Thymus (tissue), 11 donors: ENCODE data around the gene MAN2A2. TPM values are rescaled to one million over a fixed set of nuclear protein-coding genes. Genes with fewer than 3 reads are reported as not detected.

Experiments used
- DNase-seq, 9 donors: peaks; one replicate each; pipeline ENCODE4 v3.0.0-alpha.2; 2013; ENCODE audit warnings: low spot score in 9 of 9, low read depth in 6 of 9, missing footprints in 1 of 9
- H3K27ac ChIP-seq, 2 donors: one replicate each; pipeline ENCODE4 v1.5.1; 2013; ENCODE audit warnings: control low read depth in 1 of 2, low read depth in 1 of 2, low read length in 1 of 2, mild to moderate bottlenecking in 1 of 2, moderate library complexity in 1 of 2
- H3K27me3 ChIP-seq, 2 donors: one replicate each; pipeline ENCODE4 v1.5.1; 2013; ENCODE audit warnings: low read length in 1 of 2; ENCODE audit not compliant: control insufficient read depth in 2 of 2, insufficient read depth in 1 of 2
- H3K36me3 ChIP-seq, 2 donors: one replicate each; pipeline ENCODE4 v1.5.1; 2013; ENCODE audit warnings: low read length in 1 of 2, mild to moderate bottlenecking in 1 of 2, moderate library complexity in 1 of 2; ENCODE audit not compliant: control insufficient read depth in 2 of 2, insufficient read depth in 2 of 2
- H3K4me1 ChIP-seq, 2 donors: one replicate each; pipeline ENCODE4 v1.5.1; 2013; ENCODE audit warnings: low read length in 2 of 2; ENCODE audit not compliant: control insufficient read depth in 2 of 2, insufficient read depth in 2 of 2
- H3K4me3 ChIP-seq, 2 donors: one replicate each; pipeline ENCODE4 v1.5.1; 2013; ENCODE audit warnings: low read length in 2 of 2, control low read depth in 1 of 2, mild to moderate bottlenecking in 1 of 2
- H3K9me3 ChIP-seq, 2 donors: one replicate each; pipeline ENCODE4 v1.5.1; 2013; ENCODE audit warnings: low read length in 1 of 2, mild to moderate bottlenecking in 1 of 2; ENCODE audit not compliant: control insufficient read depth in 2 of 2, insufficient read depth in 1 of 2
- WGBS: extraction: QIAGEN DNeasy Blood & Tissue Kit; methylation state at CpG from one replicate; pipeline ENCODE4 v1.1.7; 2013; 5-methylcytosine and 5-hydroxymethylcytosine counted together
- polyA plus RNA-seq: library from polyadenylated mRNA; stranded (reverse); fragments of 200-250 nt; gene quantifications from one replicate; pipeline ENCODE4 v1.2.3, GENCODE V29; 2013
- total RNA-seq: library from RNA; stranded (reverse); fragments of 120-200 nt; gene quantifications from one replicate; pipeline ENCODE4 v1.2.4, GENCODE V29; 2013
- donor health status: healthy.

MAN2A2 gene
- total and polyA plus RNA-seq, 2 donors = 8.3 to 46.5 TPM

DNA sequence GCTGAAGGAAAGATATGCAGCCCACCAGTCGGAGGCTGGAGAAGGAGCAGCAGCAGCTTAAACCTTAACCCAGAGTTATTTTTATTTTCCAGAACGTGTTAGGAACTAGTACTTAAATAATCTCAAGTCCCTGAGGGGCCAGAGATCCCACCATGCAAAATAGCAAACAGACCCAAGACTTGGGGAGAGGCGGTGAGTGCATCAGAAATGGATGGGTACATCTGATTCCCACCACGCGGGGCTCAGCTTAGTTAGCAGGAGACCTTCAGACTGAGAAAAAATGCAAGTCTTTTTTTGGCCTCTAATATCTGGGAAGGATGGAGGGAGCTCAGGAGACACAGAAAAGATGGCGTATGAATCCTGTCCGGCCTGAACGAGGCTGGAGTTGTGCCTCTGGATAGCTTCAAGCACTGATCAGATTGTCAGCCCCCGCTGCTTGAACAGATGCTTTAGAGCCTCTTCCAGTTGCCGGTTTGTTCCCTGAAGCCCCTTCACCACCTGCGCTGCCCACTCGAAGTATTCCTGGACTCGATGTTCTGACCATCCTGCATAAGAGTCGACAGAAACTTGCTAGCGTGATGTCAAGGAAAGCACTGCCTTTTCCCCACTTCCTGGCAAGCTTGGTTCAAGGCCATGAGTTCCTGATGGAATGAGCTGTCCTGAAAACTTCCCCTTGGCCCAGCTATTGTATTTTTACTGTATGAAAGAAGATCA lies 27.9 kb downstream of the MAN2A2 start:
- Histone ChIP-seq H3K27ac (peak overlapping the region; percentile 89 to 95), H3K9me3 (peaks cover 0 to 4% of the 10 kb centered on the region in 2 donors), H3K36me3 (no peaks in the 10 kb centered on the region), H3K4me3 (no peak overlapping the region), H3K27me3 (no peaks in the 10 kb centered on the region), H3K4me1 (peaks cover 29 to 49% of the 10 kb centered on the region in 2 donors)
- WGBS = 81% methylated on average over 15 of the region's 15 CpGs
- peak in 1 of 9 donors; percentile 23 for DNase-seq

DNA sequence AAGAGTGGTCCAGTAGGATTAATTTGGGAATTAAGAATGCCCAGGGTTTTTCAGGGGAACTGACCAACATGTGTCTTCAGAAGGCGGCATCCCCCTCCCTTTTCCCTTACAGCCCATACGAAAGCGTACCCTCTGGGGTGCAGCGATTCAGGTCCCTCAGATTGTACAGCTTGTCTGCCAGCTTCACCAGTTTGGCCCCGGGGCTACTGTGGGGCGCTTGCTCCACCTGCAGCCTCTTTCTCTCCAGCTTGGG lies 28.4 kb downstream of the MAN2A2 start:
- Histone ChIP-seq H3K4me1 (peaks cover 32 to 54% of the 10 kb centered on the region in 2 donors), H3K27me3 (no peaks in the 10 kb centered on the region), H3K4me3 (peak overlapping the region; percentile 57), H3K36me3 (no peaks in the 10 kb centered on the region), H3K27ac (peak overlapping the region; percentile 62 to 89), H3K9me3 (peaks cover 0 to 4% of the 10 kb centered on the region in 2 donors)
- no peak for DNase-seq
- 18% methylated on average over 6 of the region's 6 CpGs for WGBS

DNA sequence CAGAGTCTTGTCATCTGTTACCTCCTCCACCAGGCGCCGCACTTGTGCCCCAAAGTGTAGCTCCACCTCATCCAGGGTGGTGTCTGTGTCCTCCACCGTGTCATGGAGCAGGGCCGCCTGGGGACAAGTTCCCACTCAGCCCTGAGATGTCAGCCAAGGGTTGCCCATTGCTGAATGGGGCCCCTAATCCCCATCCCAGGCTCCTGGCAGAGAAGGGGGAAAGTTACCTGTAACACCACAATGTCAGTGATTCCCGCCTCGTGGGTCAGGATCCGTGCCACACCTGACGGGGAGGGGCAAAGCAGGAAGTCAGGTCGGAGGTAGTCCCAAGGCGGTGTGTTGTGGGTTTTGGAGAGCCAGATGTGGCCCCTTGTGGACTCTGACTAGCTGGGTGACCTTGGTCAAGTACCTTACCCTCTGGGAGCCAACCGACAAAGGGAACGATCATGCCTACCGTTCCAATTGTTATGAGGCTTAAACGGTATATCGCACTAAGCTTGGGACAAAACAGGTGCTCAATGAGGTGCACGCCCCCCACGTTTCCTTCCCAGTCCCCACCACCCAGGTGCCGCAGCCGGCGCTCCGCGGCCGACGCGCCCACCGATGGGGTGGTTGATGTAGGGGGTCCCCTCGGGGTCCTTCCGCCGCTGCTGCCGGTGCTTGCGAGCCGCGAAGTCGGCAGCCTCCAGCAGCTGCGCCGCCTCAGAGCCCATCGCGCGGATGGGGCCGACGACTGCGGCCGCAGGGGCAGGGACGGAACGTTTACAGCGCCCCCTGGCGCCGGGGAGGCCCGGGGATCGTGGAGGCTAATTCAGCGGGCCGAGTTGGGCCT lies 28.9 kb downstream of the MAN2A2 start, which contains the start of gene HDDC3:
Gene HDDC3 (minus strand): TSS at position 722 of the 832 bp plus-strand sequence. CDS start 9 bp downstream, at position 713.
- peak; percentile 76 to 95 (median 87) for DNase-seq
- H3K36me3 ChIP-seq = peaks cover 0 to 4% of the 10 kb centered on the region in 2 donors
- peak within 1 kb of the TSS; percentile 89 to 90 for H3K27ac ChIP-seq
- peaks cover 0 to 4% of the 10 kb centered on the region in 2 donors for H3K9me3 ChIP-seq
- no peaks in the 10 kb centered on the region for H3K27me3 ChIP-seq
- WGBS = under 1% methylated on average over 52 of the region's 52 CpGs
- peaks cover 32 to 54% of the 10 kb centered on the region in 2 donors for H3K4me1 ChIP-seq
- peak within 1 kb of the TSS; percentile 57 for H3K4me3 ChIP-seq

DNA sequence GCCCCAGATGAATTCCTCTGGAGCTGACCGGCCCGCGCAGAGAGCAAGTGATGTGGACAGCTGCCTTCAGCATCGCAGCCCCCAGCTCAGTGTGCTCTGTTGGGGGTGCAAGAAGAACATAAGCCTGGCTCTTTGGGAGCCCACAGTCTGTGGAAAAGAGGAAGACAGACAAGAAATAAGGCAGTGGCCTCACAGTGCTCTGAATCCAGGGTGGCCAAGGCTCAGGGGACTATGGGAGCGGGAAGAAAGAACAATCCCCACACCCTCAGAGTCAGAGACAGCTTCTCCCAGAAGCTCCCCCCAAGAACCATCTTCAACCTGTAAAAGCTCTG lies 29.5 kb downstream of the MAN2A2 start:
- DNase-seq = no peak
- 24% methylated on average over 5 of the region's 5 CpGs for WGBS
- H3K4me3 ChIP-seq = peak overlapping the region; percentile 57
- no peaks in the 10 kb centered on the region for H3K27me3 ChIP-seq
- H3K36me3 ChIP-seq = peaks cover 0 to 4% of the 10 kb centered on the region in 2 donors
- H3K27ac ChIP-seq = peak overlapping the region in 1 of 2 donors; percentile 89
- H3K4me1 ChIP-seq = peaks cover 32 to 54% of the 10 kb centered on the region in 2 donors
- H3K9me3 ChIP-seq = peaks cover 0 to 4% of the 10 kb centered on the region in 2 donors

DNA sequence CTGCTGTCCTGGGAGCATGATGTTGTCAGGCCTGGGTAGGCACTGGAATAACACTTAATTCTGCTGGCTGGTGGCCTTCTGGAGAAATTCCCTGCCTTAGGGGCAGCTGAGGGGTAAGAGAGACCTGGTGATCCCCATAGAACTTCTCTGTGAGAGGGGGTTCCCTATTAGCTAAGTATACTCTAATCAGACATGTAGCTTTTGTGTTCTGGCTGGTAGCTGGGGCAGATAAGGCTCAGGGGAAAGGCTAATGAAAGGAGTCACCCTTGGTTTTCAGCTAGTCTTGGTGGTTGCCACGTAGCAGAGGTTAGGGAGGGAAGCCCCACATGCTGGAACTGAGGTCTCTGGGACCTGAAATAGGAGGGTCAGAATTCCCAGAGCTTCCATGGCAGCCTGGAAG lies 30.2 kb downstream of the MAN2A2 start:
- H3K36me3 ChIP-seq = peaks cover 1 to 6% of the 10 kb centered on the region in 2 donors
- peaks cover 0 to 4% of the 10 kb centered on the region in 2 donors for H3K9me3 ChIP-seq
- no peak overlapping the region for H3K27ac ChIP-seq
- DNase-seq = no peak
- 79% methylated on average over 1 of the region's 1 CpG for WGBS
- H3K4me1 ChIP-seq = peaks cover 32 to 54% of the 10 kb centered on the region in 2 donors
- H3K4me3 ChIP-seq = no peak overlapping the region
- H3K27me3 ChIP-seq = no peaks in the 10 kb centered on the region

DNA sequence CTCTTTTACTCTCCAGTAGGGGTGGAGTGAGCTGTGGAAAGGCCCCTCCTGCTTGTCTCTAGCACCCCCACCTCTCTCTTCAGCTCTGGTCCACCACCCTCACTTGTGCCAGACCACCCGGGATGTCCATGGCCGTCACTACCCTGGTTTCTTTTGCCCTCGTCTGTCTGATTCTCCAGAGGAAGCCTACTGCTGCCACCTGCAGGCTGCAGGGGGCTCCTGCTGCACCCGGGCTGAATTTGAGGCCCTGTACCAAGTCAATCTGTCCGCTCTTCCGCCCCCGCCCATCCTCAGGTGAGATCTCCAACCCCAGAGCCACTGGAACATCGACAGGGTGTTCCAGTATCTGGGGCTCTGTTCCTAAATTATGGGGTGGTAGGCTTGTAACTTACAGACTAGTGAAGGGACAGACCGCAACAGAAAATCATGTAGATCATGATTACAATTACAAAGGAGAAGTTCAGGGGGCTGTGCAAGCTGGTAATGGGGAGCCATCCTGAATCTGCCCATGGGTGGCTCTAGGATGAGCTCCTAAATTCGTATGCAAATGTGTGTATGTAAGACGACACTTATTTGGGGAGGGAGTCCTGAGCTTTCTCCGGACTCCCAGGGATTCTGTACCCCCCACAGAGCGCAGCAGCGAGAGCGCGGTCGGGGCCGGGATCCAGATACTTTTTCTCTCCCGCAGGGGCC lies 31.3 kb downstream of the MAN2A2 start:
- Histone ChIP-seq H3K4me3 (peak overlapping the region; percentile 62 to 74), H3K4me1 (peaks cover 29 to 50% of the 10 kb centered on the region in 2 donors), H3K27me3 (no peaks in the 10 kb centered on the region), H3K9me3 (peaks cover 0 to 4% of the 10 kb centered on the region in 2 donors), H3K27ac (peak overlapping the region; percentile 88 to 94), H3K36me3 (peaks cover 8% of the 10 kb centered on the region in 2 donors)
- WGBS = 2% methylated on average over 19 of the region's 19 CpGs
- peak in 8 of 9 donors; percentile 68 to 92 (median 84) for DNase-seq

DNA sequence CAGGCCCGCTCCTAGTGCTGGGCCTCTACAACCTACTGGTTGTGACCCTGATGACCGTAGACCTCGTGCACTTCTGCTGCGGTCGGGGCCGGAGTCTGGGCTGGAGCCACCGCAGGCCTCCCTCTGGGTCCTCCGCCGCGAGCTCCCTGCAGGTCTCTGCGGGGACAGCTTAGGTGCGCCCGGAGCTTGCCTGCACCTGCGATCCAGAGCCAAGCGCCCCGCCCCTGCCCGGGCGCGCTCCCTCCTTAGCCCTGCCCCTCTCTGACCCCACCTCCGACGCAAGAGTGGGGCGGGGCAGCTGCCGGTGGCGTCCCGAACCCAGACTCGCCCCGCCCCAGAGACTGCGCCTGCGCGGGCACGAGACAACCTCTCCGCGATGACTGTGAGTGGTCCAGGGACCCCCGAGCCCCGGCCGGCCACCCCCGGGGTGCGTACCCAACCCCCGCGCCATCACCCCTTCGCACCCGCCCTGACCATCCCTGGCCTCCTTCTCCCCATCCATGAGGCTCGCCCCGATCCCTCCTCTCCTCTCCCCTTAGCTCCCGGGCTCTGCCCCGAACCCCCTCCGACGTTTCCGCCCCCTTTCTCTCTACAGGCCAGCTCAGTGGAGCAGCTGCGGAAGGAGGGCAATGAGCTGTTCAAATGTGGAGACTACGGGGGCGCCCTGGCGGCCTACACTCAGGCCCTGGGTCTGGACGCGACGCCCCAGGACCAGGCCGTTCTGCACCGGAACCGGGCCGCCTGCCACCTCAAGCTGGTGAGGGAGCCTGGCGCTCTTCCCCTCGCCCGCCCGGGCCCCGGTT lies 32.0 kb downstream of the MAN2A2 start, which contains the start of gene UNC45A:
Gene UNC45A (plus strand): TSS at position 337 of the 803 bp plus-strand sequence. CDS start 40 bp downstream, at position 377.
- WGBS = 2% methylated on average over 65 of the region's 65 CpGs

DNA sequence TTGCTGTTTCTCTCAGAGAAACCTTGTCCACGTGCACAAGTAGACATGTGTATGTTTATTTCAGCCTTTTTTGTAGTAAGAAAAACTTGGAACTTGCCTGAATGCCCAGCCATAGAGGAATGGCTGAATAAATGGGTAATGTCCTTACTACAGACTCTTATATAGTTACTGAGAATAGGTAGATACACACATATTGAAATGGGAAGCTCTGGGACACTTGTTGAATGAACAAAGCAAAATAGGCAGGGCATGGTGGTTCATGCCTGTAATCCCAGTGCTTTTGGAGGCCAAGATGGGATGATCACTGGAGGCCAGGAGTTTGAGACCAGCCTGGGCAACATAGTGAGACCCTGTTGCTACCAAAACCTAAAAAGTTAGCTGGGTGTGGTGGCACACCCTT lies 33.7 kb downstream of the MAN2A2 start:
- WGBS = 95% methylated on average over 1 of the region's 1 CpG
- Histone ChIP-seq H3K27me3 (no peaks in the 10 kb centered on the region), H3K36me3 (peaks cover 26 to 32% of the 10 kb centered on the region in 2 donors), H3K4me1 (peaks cover 17 to 34% of the 10 kb centered on the region in 2 donors), H3K27ac (no peak overlapping the region), H3K4me3 (no peak overlapping the region), H3K9me3 (peaks cover 0 to 4% of the 10 kb centered on the region in 2 donors)
- DNase-seq = no peak

More for the DNA sequence above, 32.0 kb downstream of the MAN2A2 start, which contains the start of gene UNC45A:
- Histone ChIP-seq H3K36me3 (peaks cover 15 to 16% of the 10 kb centered on the region in 2 donors), H3K27ac (peak within 1 kb of the TSS; percentile 88 to 94), H3K27me3 (no peaks in the 10 kb centered on the region), H3K4me1 (peaks cover 28 to 50% of the 10 kb centered on the region in 2 donors), H3K4me3 (peak within 1 kb of the TSS; percentile 62 to 74), H3K9me3 (peaks cover 0 to 4% of the 10 kb centered on the region in 2 donors)
- DNase-seq = peak in 8 of 9 donors; percentile 79 to 98 (median 94)
